ENCODE measurements around the gene HIPK4.

HIPK4 gene

DNA sequence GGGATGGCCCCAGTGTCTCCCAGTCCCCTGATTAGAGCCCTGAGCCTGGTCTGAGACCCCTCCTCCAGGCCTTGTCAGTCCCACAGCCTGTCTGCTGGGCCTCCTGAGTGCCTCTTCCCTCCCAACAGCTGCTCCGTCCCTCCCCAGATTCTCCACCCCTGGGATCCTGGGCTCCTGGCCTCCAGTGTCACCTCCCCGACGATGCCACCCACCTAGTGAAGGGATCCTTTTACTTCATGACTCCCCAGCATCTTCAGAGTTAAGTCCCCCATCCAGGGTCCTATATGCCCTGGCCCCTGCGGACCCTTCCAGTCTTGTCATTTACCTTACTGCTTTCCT lies 27.6 kb upstream of the HIPK4 start:
- ATAC-seq = no peak
- TF ChIP-seq GLIS3 (CRISPR knock-in tag; IDR thresholded peaks at IDR 0.05) = no peak
- no peak for TF ChIP-seq TOX (CRISPR knock-in tag; IDR thresholded peaks at IDR 0.05; ENCODE audit: borderline replicate concordance)
- TF ChIP-seq PPARA (CRISPR knock-in tag; IDR thresholded peaks at IDR 0.05; ENCODE audit: borderline replicate concordance) = no peak
- TF ChIP-seq RARB (CRISPR knock-in tag; IDR thresholded peaks at IDR 0.05) = no peak
- TF ChIP-seq, protein P1, sequence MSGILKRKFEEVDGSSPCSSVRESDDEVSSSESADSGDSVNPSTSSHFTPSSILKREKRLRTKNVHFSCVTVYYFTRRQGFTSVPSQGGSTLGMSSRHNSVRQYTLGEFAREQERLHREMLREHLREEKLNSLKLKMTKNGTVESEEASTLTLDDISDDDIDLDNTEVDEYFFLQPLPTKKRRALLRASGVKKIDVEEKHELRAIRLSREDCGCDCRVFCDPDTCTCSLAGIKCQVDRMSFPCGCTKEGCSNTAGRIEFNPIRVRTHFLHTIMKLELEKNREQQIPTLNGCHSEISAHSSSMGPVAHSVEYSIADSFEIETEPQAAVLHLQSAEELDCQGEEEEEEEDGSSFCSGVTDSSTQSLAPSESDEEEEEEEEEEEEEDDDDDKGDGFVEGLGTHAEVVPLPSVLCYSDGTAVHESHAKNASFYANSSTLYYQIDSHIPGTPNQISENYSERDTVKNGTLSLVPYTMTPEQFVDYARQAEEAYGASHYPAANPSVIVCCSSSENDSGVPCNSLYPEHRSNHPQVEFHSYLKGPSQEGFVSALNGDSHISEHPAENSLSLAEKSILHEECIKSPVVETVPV (CRISPR knock-in tag; IDR thresholded peaks at IDR 0.05) = no peak
- no peak for TF ChIP-seq BACH2 (CRISPR knock-in tag; IDR thresholded peaks at IDR 0.05; ENCODE audit: borderline replicate concordance)
- no peak for TF ChIP-seq CSDC2 (CRISPR knock-in tag; IDR thresholded peaks at IDR 0.05)
- TF ChIP-seq ZNF565 (CRISPR knock-in tag; conservative IDR thresholded peaks at IDR 0.05; ENCODE audit: low read depth) = no peak
- TF ChIP-seq ZC3H10 (CRISPR knock-in tag; IDR thresholded peaks at IDR 0.05) = no peak
- TF ChIP-seq, protein P2, sequence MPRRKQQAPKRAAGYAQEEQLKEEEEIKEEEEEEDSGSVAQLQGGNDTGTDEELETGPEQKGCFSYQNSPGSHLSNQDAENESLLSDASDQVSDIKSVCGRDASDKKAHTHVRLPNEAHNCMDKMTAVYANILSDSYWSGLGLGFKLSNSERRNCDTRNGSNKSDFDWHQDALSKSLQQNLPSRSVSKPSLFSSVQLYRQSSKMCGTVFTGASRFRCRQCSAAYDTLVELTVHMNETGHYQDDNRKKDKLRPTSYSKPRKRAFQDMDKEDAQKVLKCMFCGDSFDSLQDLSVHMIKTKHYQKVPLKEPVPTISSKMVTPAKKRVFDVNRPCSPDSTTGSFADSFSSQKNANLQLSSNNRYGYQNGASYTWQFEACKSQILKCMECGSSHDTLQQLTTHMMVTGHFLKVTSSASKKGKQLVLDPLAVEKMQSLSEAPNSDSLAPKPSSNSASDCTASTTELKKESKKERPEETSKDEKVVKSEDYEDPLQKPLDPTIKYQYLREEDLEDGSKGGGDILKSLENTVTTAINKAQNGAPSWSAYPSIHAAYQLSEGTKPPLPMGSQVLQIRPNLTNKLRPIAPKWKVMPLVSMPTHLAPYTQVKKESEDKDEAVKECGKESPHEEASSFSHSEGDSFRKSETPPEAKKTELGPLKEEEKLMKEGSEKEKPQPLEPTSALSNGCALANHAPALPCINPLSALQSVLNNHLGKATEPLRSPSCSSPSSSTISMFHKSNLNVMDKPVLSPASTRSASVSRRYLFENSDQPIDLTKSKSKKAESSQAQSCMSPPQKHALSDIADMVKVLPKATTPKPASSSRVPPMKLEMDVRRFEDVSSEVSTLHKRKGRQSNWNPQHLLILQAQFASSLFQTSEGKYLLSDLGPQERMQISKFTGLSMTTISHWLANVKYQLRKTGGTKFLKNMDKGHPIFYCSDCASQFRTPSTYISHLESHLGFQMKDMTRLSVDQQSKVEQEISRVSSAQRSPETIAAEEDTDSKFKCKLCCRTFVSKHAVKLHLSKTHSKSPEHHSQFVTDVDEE (CRISPR knock-in tag; IDR thresholded peaks at IDR 0.05) = no peak
- TF ChIP-seq ISL1 (CRISPR knock-in tag; IDR thresholded peaks at IDR 0.05) = no peak
- no peak for TF ChIP-seq ARNTL (CRISPR knock-in tag; IDR thresholded peaks at IDR 0.05; ENCODE audit: borderline replicate concordance, low read depth)
- no peak for TF ChIP-seq ZNF70 (CRISPR knock-in tag; IDR thresholded peaks at IDR 0.05)
- TF ChIP-seq, protein P3, sequence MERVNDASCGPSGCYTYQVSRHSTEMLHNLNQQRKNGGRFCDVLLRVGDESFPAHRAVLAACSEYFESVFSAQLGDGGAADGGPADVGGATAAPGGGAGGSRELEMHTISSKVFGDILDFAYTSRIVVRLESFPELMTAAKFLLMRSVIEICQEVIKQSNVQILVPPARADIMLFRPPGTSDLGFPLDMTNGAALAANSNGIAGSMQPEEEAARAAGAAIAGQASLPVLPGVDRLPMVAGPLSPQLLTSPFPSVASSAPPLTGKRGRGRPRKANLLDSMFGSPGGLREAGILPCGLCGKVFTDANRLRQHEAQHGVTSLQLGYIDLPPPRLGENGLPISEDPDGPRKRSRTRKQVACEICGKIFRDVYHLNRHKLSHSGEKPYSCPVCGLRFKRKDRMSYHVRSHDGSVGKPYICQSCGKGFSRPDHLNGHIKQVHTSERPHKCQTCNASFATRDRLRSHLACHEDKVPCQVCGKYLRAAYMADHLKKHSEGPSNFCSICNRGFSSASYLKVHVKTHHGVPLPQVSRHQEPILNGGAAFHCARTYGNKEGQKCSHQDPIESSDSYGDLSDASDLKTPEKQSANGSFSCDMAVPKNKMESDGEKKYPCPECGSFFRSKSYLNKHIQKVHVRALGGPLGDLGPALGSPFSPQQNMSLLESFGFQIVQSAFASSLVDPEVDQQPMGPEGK (CRISPR knock-in tag; IDR thresholded peaks at IDR 0.05; ENCODE audit: borderline replicate concordance) = no peak
- TF ChIP-seq ZNF8 (CRISPR knock-in tag; IDR thresholded peaks at IDR 0.05) = no peak
- TF ChIP-seq, protein P4, sequence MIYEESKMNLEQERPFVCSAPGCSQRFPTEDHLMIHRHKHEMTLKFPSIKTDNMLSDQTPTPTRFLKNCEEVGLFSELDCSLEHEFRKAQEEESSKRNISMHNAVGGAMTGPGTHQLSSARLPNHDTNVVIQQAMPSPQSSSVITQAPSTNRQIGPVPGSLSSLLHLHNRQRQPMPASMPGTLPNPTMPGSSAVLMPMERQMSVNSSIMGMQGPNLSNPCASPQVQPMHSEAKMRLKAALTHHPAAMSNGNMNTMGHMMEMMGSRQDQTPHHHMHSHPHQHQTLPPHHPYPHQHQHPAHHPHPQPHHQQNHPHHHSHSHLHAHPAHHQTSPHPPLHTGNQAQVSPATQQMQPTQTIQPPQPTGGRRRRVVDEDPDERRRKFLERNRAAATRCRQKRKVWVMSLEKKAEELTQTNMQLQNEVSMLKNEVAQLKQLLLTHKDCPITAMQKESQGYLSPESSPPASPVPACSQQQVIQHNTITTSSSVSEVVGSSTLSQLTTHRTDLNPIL (CRISPR knock-in tag; IDR thresholded peaks at IDR 0.05; ENCODE audit: low read depth) = no peak
- TF ChIP-seq, protein P5, sequence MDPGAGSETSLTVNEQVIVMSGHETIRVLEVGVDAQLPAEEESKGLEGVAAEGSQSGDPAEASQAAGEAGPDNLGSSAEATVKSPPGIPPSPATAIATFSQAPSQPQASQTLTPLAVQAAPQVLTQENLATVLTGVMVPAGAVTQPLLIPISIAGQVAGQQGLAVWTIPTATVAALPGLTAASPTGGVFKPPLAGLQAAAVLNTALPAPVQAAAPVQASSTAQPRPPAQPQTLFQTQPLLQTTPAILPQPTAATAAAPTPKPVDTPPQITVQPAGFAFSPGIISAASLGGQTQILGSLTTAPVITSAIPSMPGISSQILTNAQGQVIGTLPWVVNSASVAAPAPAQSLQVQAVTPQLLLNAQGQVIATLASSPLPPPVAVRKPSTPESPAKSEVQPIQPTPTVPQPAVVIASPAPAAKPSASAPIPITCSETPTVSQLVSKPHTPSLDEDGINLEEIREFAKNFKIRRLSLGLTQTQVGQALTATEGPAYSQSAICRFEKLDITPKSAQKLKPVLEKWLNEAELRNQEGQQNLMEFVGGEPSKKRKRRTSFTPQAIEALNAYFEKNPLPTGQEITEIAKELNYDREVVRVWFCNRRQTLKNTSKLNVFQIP (CRISPR knock-in tag; IDR thresholded peaks at IDR 0.05; ENCODE audit: borderline replicate concordance, low read depth) = no peak

DNA sequence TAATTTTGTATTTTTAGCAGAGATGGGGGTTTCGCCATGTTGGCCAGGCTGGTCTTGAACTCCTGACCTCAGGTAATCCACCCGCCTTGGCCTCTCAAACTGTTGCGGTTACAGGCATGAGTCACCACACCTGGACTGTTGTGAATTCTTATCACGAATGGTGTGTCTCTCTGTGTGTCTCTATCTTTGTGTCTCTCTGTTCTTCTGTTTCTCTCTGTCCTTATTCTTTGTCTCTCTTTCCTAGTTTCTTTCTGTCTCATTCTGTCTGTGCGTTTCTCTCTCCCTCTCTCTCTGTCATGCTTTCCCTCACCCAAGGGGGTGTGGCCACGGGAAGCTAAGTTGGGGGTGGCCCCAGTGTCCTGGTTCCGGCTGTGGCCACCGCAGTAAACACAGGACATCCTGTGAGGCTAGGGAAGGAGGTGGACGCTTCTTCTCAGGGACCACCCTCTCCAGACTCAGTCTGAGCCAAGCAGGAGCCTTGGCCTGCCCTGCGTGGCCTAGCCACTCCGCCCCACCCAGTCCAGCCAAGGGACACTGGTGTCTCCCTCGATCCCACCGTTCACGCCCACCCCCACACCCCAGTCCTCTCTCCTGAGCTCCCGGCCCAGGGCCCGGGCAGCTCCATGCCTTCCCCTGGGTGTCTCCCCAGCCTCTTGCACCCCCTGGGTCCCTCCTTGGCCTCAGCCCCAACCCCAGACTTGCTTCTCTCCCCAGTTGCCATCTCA lies 27.1 kb upstream of the HIPK4 start:
- no peak for ATAC-seq
- no peak for TF ChIP-seq ARNTL (CRISPR knock-in tag; IDR thresholded peaks at IDR 0.05; ENCODE audit: borderline replicate concordance, low read depth)
- no peak for TF ChIP-seq ISL1 (CRISPR knock-in tag; IDR thresholded peaks at IDR 0.05)
- no peak for TF ChIP-seq CSDC2 (CRISPR knock-in tag; IDR thresholded peaks at IDR 0.05)
- no peak for TF ChIP-seq OSR1 (CRISPR knock-in tag; IDR thresholded peaks at IDR 0.05)
- TF ChIP-seq PPARA (CRISPR knock-in tag; IDR thresholded peaks at IDR 0.05; ENCODE audit: borderline replicate concordance) = no peak
- TF ChIP-seq, protein P5 (CRISPR knock-in tag; IDR thresholded peaks at IDR 0.05; ENCODE audit: borderline replicate concordance, low read depth) = no peak
- TF ChIP-seq ZFP30 (CRISPR knock-in tag; IDR thresholded peaks at IDR 0.05) = no peak
- TF ChIP-seq, protein P1 (CRISPR knock-in tag; IDR thresholded peaks at IDR 0.05) = no peak
